HPDE6-E6E7 (cell line): ENCODE data around the gene C17orf75.
"Not testable (repeated sequence)": the region's sequence is repeated elsewhere in the genome, so short reads cannot be mapped to it uniquely, and the experiment has no call there.

Source experiments
- DNase-seq: peaks from one replicate; pipeline ENCODE4 v3.0.0; 2011; ENCODE audit warnings: missing footprints; ENCODE audit errors: extremely low spot score

Gene C17orf75

GRCh38 chr17:32345951-32346600, 4.1 kb upstream of the C17orf75 start:
- DNase-seq, result no peak

GRCh38 chr17:32342603-32343325, 791 bp upstream of the C17orf75 start:
- DNase-seq, result no peak

GRCh38 chr17:32341141-32341856, 674 bp downstream of the C17orf75 start:
- no peak for DNase-seq

GRCh38 chr17:32335687-32336086, 6.3 kb downstream of the C17orf75 start:
- no peak for DNase-seq

- DNase-seq, result no peak
These were observed 6.9 kb downstream of the C17orf75 start for GRCh38 chr17:32335046-32335445.

- DNase-seq, result no peak
These were observed 8.8 kb downstream of the C17orf75 start for GRCh38 chr17:32333187-32333586.

GRCh38 chr17:32331243-32332040, 10.5 kb downstream of the C17orf75 start:
- DNase-seq, result no peak

- no peak for DNase-seq
These were observed 11.8 kb downstream of the C17orf75 start for GRCh38 chr17:32330147-32330546.

GRCh38 chr17:32327911-32328310, 14.1 kb downstream of the C17orf75 start:
- DNase-seq, result no peak

- DNase-seq, result peak; percentile 64
These were observed 18.0 kb downstream of the C17orf75 start for GRCh38 chr17:32323811-32324491.

GRCh38 chr17:32323046-32323445, 18.9 kb downstream of the C17orf75 start:
- DNase-seq, result no peak

- no peak for DNase-seq
These were observed 21.1 kb downstream of the C17orf75 start for GRCh38 chr17:32320847-32321246.

GRCh38 chr17:32320080-32320479, 21.9 kb downstream of the C17orf75 start:
- not testable (repeated sequence) for DNase-seq

GRCh38 chr17:32319548-32319905, 22.4 kb downstream of the C17orf75 start:
- peak; percentile 58 for DNase-seq

- DNase-seq, result no peak
These were observed 23.9 kb downstream of the C17orf75 start for GRCh38 chr17:32318071-32318470.

- DNase-seq, result no peak
These were observed 24.6 kb downstream of the C17orf75 start for GRCh38 chr17:32317353-32317752.

- not testable (repeated sequence) for DNase-seq
These were observed 25.3 kb downstream of the C17orf75 start for GRCh38 chr17:32316653-32317052.

GRCh38 chr17:32315171-32315570, 26.8 kb downstream of the C17orf75 start:
- DNase-seq, result no peak

- DNase-seq, result no peak
These were observed 27.3 kb downstream of the C17orf75 start for GRCh38 chr17:32314636-32315035.

GRCh38 chr17:32311028-32311536, 30.9 kb downstream of the C17orf75 start:
- no peak for DNase-seq

GRCh38 chr17:32307658-32308057, 34.3 kb downstream of the C17orf75 start:
- no peak for DNase-seq
